IPS DF 4.7 (cell line): ENCODE data around the gene PSMG2.
A peak's percentile ranks its signal among the peaks of the same experiment; 100 is the strongest.
"Not testable (repeated sequence)": the region's sequence is repeated elsewhere in the genome, so short reads cannot be mapped to it uniquely, and the experiment has no call there.

Source experiments
- DNase-seq: peaks from one replicate; pipeline ENCODE4 v3.0.0-alpha.2; 2013; ENCODE audit warnings: low spot score; ENCODE audit errors: extremely low read depth

Gene PSMG2

GRCh38 chr18:12721495-12722275 lies 18.8 kb downstream of the PSMG2 start:
- DNase-seq = no peak

- no peak for DNase-seq
Observed at GRCh38 chr18:12722731-12723130, 19.9 kb downstream of the PSMG2 start.

- DNase-seq = no peak
Observed at GRCh38 chr18:12726331-12726730, 23.5 kb downstream of the PSMG2 start.

GRCh38 chr18:12726774-12727550 lies 24.1 kb downstream of the PSMG2 start:
- peak; percentile 86 for DNase-seq

GRCh38 chr18:12737243-12737902 lies 34.5 kb downstream of the PSMG2 start:
- no peak for DNase-seq

- DNase-seq = no peak
Observed at GRCh38 chr18:12741351-12741750, 38.5 kb downstream of the PSMG2 start.

GRCh38 chr18:12742453-12742852 lies 39.6 kb downstream of the PSMG2 start:
- DNase-seq = no peak

GRCh38 chr18:12744103-12744502 lies 41.3 kb downstream of the PSMG2 start:
- no peak for DNase-seq

- no peak for DNase-seq
Observed at GRCh38 chr18:12745095-12745795, 42.4 kb downstream of the PSMG2 start.

GRCh38 chr18:12747530-12748315 lies 44.9 kb downstream of the PSMG2 start:
- DNase-seq = no peak

- no peak for DNase-seq
Observed at GRCh38 chr18:12748671-12749070, 45.8 kb downstream of the PSMG2 start.

GRCh38 chr18:12749121-12749520 lies 46.3 kb downstream of the PSMG2 start:
- no peak for DNase-seq

GRCh38 chr18:12750076-12750714 lies 47.4 kb downstream of the PSMG2 start:
- no peak for DNase-seq

GRCh38 chr18:12750715-12751502 lies 48.1 kb downstream of the PSMG2 start:
- no peak for DNase-seq

GRCh38 chr18:12751503-12751884 lies 48.7 kb downstream of the PSMG2 start:
- no peak for DNase-seq

- DNase-seq = no peak
Observed at GRCh38 chr18:12751891-12752290, 49.0 kb downstream of the PSMG2 start.

- DNase-seq = no peak
Observed at GRCh38 chr18:12754511-12754910, 51.7 kb downstream of the PSMG2 start.

GRCh38 chr18:12755606-12756005 lies 52.8 kb downstream of the PSMG2 start:
- not testable (repeated sequence) for DNase-seq

GRCh38 chr18:12756619-12757239 lies 53.9 kb downstream of the PSMG2 start:
- DNase-seq = not testable (repeated sequence)
